Measurements from ENCODE around the gene SLAMF8. TPM values are rescaled to one million over a fixed set of nuclear protein-coding genes. Genes with fewer than 3 reads are reported as not detected.
A peak's percentile ranks its signal among the peaks of the same experiment; 100 is the strongest.

SLAMF8 gene
- total RNA-seq, 4 donors from 2014 or later = 2.7 to 5.5 (median 3.9) TPM

GRCh38 chr1:159866066-159866465, 39.4 kb downstream of the SLAMF8 start:
- no peaks in the 10 kb centered on the region for H3K9me3 ChIP-seq
- H3K36me3 ChIP-seq = no peaks in the 10 kb centered on the region
- 44% methylated on average over 1 of the region's 1 CpG for WGBS
- no peak overlapping the region for H3K4me3 ChIP-seq
- DNase-seq (ENCODE audit: low spot score in 2 of 2) = no peak
- H3K27ac ChIP-seq = no peak overlapping the region
- H3K4me1 ChIP-seq = peaks cover 69% of the 10 kb centered on the region
- TF ChIP-seq EP300 (IDR thresholded peaks at IDR 0.05) (no peak), CTCF (IDR thresholded peaks at IDR 0.05) (no peak), POLR2A (IDR thresholded peaks at IDR 0.05) (no peak), POLR2AphosphoS5 (IDR thresholded peaks at IDR 0.05) (no peak)
- no peaks in the 10 kb centered on the region for H3K27me3 ChIP-seq

GRCh38 chr1:159866905-159867663, 40.4 kb downstream of the SLAMF8 start:
- Histone ChIP-seq H3K4me1 (peaks cover 72% of the 10 kb centered on the region), H3K4me3 (no peak overlapping the region), H3K36me3 (no peaks in the 10 kb centered on the region), H3K9me3 (no peaks in the 10 kb centered on the region), H3K27me3 (no peaks in the 10 kb centered on the region), H3K27ac (peak overlapping the region; percentile 63)
- TF ChIP-seq POLR2A (IDR thresholded peaks at IDR 0.05) (no peak), EP300 (IDR thresholded peaks at IDR 0.05) (no peak), POLR2AphosphoS5 (IDR thresholded peaks at IDR 0.05) (no peak), CTCF (IDR thresholded peaks at IDR 0.05) (no peak)
- WGBS = 48% methylated on average over 14 of the region's 14 CpGs
- no peak for DNase-seq (ENCODE audit: low spot score in 2 of 2)

GRCh38 chr1:159867664-159868026, 41.0 kb downstream of the SLAMF8 start:
- TF ChIP-seq EP300 (IDR thresholded peaks at IDR 0.05) (no peak), POLR2A (IDR thresholded peaks at IDR 0.05) (no peak)
- Histone ChIP-seq H3K36me3 (no peaks in the 10 kb centered on the region), H3K9me3 (no peaks in the 10 kb centered on the region), H3K4me1 (peaks cover 72% of the 10 kb centered on the region), H3K27me3 (no peaks in the 10 kb centered on the region), H3K27ac (peak overlapping the region; percentile 63), H3K4me3 (no peak overlapping the region)
- 25% methylated on average over 8 of the region's 9 CpGs for WGBS
- DNase-seq (ENCODE audit: low spot score in 2 of 2) = no peak

GRCh38 chr1:159868766-159869165, 42.1 kb downstream of the SLAMF8 start:
- Histone ChIP-seq H3K36me3 (no peaks in the 10 kb centered on the region), H3K27me3 (no peaks in the 10 kb centered on the region), H3K27ac (peak overlapping the region; percentile 63), H3K4me1 (peaks cover 79% of the 10 kb centered on the region), H3K4me3 (no peak overlapping the region), H3K9me3 (no peaks in the 10 kb centered on the region)
- DNase-seq (ENCODE audit: low spot score in 2 of 2) = no peak
- WGBS = 71% methylated on average over 2 of the region's 3 CpGs
- TF ChIP-seq EP300 (IDR thresholded peaks at IDR 0.05) (no peak), CTCF (IDR thresholded peaks at IDR 0.05) (no peak), POLR2AphosphoS5 (IDR thresholded peaks at IDR 0.05) (no peak), POLR2A (IDR thresholded peaks at IDR 0.05) (no peak)

- Histone ChIP-seq H3K4me3 (no peak overlapping the region), H3K27me3 (no peaks in the 10 kb centered on the region), H3K27ac (peak overlapping the region; percentile 63), H3K4me1 (peaks cover 79% of the 10 kb centered on the region), H3K36me3 (no peaks in the 10 kb centered on the region), H3K9me3 (no peaks in the 10 kb centered on the region)
- no peak for TF ChIP-seq EP300 (IDR thresholded peaks at IDR 0.05)
- TF ChIP-seq POLR2AphosphoS5 (IDR thresholded peaks at IDR 0.05) = no peak
- no peak for TF ChIP-seq POLR2A (IDR thresholded peaks at IDR 0.05)
- no peak for TF ChIP-seq CTCF (IDR thresholded peaks at IDR 0.05)
- WGBS = 29% methylated on average over 3 of the region's 4 CpGs
- no peak for DNase-seq (ENCODE audit: low spot score in 2 of 2)
These were observed 42.5 kb downstream of the SLAMF8 start for GRCh38 chr1:159869173-159869572.

Data from suprapubic skin (tissue), 4 donors.